ENCODE results near the gene MYO1E. TPM values are rescaled to one million over a fixed set of nuclear protein-coding genes. Genes with fewer than 3 reads are reported as not detected.

Gene MYO1E
- total and polyA plus RNA-seq, 8 donors = 31.4 to 101 (median 39.9) TPM

GRCh38 chr15:59259137-59259943 is 113.3 kb downstream of the MYO1E start:
- intact Hi-C loops (cut with DNase I) = no loop called here
- Histone ChIP-seq H3K9me3 (no peaks in the 10 kb centered on the region), H3K4me1 (no peaks in the 10 kb centered on the region), H3K27ac (no peak overlapping the region), H3K27me3 (no peaks in the 10 kb centered on the region), H3K36me3 (peaks cover 0 to 7% of the 10 kb centered on the region in 2 donors), H3K4me3 (no peak overlapping the region)
- DNase-seq (no peak), ATAC-seq (no peak)
- no peak for TF ChIP-seq CTCF (IDR thresholded peaks at IDR 0.05)

- Histone ChIP-seq H3K9me3 (no peaks in the 10 kb centered on the region), H3K4me1 (no peaks in the 10 kb centered on the region), H3K27ac (no peak overlapping the region), H3K27me3 (no peaks in the 10 kb centered on the region), H3K36me3 (peaks cover 0 to 7% of the 10 kb centered on the region in 2 donors), H3K4me3 (no peak overlapping the region)
- ATAC-seq (no peak), DNase-seq (no peak)
- intact Hi-C loops (cut with DNase I) = no loop called here
- TF ChIP-seq CTCF (IDR thresholded peaks at IDR 0.05) = no peak
These were observed 114.4 kb downstream of the MYO1E start for GRCh38 chr15:59258317-59258716.

GRCh38 chr15:59257140-59257539 is 115.5 kb downstream of the MYO1E start:
- H3K27me3 ChIP-seq = no peaks in the 10 kb centered on the region
- ATAC-seq (no peak), DNase-seq (no peak)
- no peaks in the 10 kb centered on the region for H3K4me1 ChIP-seq
- intact Hi-C loops (cut with DNase I) = no loop called here
- no peak overlapping the region for H3K4me3 ChIP-seq
- peaks cover 0 to 7% of the 10 kb centered on the region in 2 donors for H3K36me3 ChIP-seq
- H3K27ac ChIP-seq = no peak overlapping the region
- no peak for TF ChIP-seq CTCF (IDR thresholded peaks at IDR 0.05)
- no peaks in the 10 kb centered on the region for H3K9me3 ChIP-seq

GRCh38 chr15:59256482-59256881 is 116.2 kb downstream of the MYO1E start:
- no peaks in the 10 kb centered on the region for H3K9me3 ChIP-seq
- ATAC-seq = peak; percentile 72

More at GRCh38 chr15:59256482-59256881, 116.2 kb downstream of the MYO1E start:
- Histone ChIP-seq H3K27ac (no peak overlapping the region), H3K27me3 (no peaks in the 10 kb centered on the region), H3K4me1 (no peaks in the 10 kb centered on the region), H3K4me3 (no peak overlapping the region), H3K36me3 (peaks cover 0 to 7% of the 10 kb centered on the region in 2 donors)
- intact Hi-C loops (cut with DNase I) = no loop called here
- TF ChIP-seq CTCF (IDR thresholded peaks at IDR 0.05) = no peak
- DNase-seq = no peak

Measured in left lung (tissue), 10 donors.